HEK293 (cell line): ENCODE results near the gene BLM.

Experiments
- CTCF ChIA-PET: fragments of 350-600 bp; formaldehyde crosslinking; extraction: SDS; loops from one replicate; lab custom pipeline; 2021; ENCODE audit warnings: antibody characterized with exemption; lab: Yijun Ruan, JAX
- POLR2A ChIA-PET: fragments of 300-600 bp; formaldehyde crosslinking; extraction: SDS; loops from one replicate; lab custom pipeline; 2020; ENCODE audit warnings: antibody characterized with exemption, inconsistent platforms; lab: Yijun Ruan, JAX
- H3K27ac ChIP-seq: fragments of 200-500 bp; sonication (Bioruptor generic); 2 replicates; pipeline ENCODE4 v1.5.1; 2014; ENCODE audit warnings: low read depth, low read length, control low read depth, inconsistent platforms; ENCODE audit errors: extremely low read depth
- H3K36me3 ChIP-seq, 2 experiments: fragments of 200-500 bp in 1 of 2; sonication (Bioruptor generic) in 1 of 2; 1 replicate in 1 of 2; 2 replicates in 1 of 2; pipeline ENCODE4 v1.5.1; 2014 to 2017; ENCODE audit warnings: inconsistent platforms in 2 of 2, low read length in 2 of 2; ENCODE audit not compliant: control insufficient read depth in 2 of 2, insufficient read depth in 1 of 2
- H3K4me1 ChIP-seq: fragments of 200-500 bp; sonication (Bioruptor generic); 2 replicates; pipeline ENCODE4 v1.5.1; 2014; ENCODE audit warnings: mild to moderate bottlenecking, low read length, inconsistent platforms; ENCODE audit not compliant: control insufficient read depth, insufficient read depth
- H3K4me3 ChIP-seq: 2 replicates; pipeline ENCODE4 v1.5.1; 2011; ENCODE audit warnings: low read depth, mild to moderate bottlenecking, control low read depth, low read length, moderate library complexity
- H3K9me3 ChIP-seq: fragments of 200-500 bp; sonication (Bioruptor generic); 2 replicates; pipeline ENCODE4 v1.5.1; 2014; ENCODE audit warnings: low read depth, low read length, inconsistent platforms; ENCODE audit not compliant: control insufficient read depth, insufficient read depth
- BCL11A ChIP-seq: fragments of 450-650 bp; formaldehyde crosslinking; IDR thresholded peaks from 2 replicates; pipeline ENCODE4 v1.5.1; 2016; ENCODE audit warnings: low read depth, missing biosample characterization, missing genetic modification characterization
- GLI2 ChIP-seq: fragments of 450-650 bp; formaldehyde crosslinking; IDR thresholded peaks from 2 replicates; pipeline ENCODE4; 2017; ENCODE audit warnings: missing biosample characterization, missing genetic modification characterization, low read depth, borderline replicate concordance
- GLI4 ChIP-seq: fragments of 450-650 bp; formaldehyde crosslinking; IDR thresholded peaks from 2 replicates; pipeline ENCODE4 v1.5.1; 2016; ENCODE audit warnings: missing biosample characterization, missing genetic modification characterization
- KLF17 ChIP-seq: fragments of 450-650 bp; formaldehyde crosslinking; IDR thresholded peaks from 2 replicates; pipeline ENCODE4 v1.5.1; 2016; ENCODE audit warnings: missing biosample characterization, missing genetic modification characterization
- REPIN1 ChIP-seq: fragments of 450-650 bp; formaldehyde crosslinking; IDR thresholded peaks from 2 replicates; pipeline ENCODE4 v1.5.1; 2017; ENCODE audit warnings: missing biosample characterization, missing genetic modification characterization, low read depth
- ZBTB44 ChIP-seq: fragments of 450-650 bp; IDR thresholded peaks from 2 replicates; pipeline ENCODE4 v1.5.1; 2018; ENCODE audit warnings: missing biosample characterization, mild to moderate bottlenecking, missing genetic modification characterization
- ZBTB49 ChIP-seq: fragments of 450-650 bp; formaldehyde crosslinking; IDR thresholded peaks from 2 replicates; pipeline ENCODE4 v1.5.1; 2016; ENCODE audit warnings: missing biosample characterization, missing genetic modification characterization, low read depth
- ZFHX2 ChIP-seq: fragments of 450-650 bp; formaldehyde crosslinking; conservative IDR thresholded peaks from 2 replicates; pipeline ENCODE4 v1.5.1; 2016; ENCODE audit warnings: missing biosample characterization, missing genetic modification characterization
- ZFP37 ChIP-seq: fragments of 450-650 bp; formaldehyde crosslinking; IDR thresholded peaks from 2 replicates; pipeline ENCODE4 v1.5.1; 2016; ENCODE audit warnings: missing biosample characterization, missing genetic modification characterization
- ZIC2 ChIP-seq: fragments of 450-650 bp; formaldehyde crosslinking; IDR thresholded peaks from 2 replicates; pipeline ENCODE4 v1.5.1; 2016; ENCODE audit warnings: missing biosample characterization, missing genetic modification characterization
- ZNF10 ChIP-seq: fragments of 450-650 bp; formaldehyde crosslinking; IDR thresholded peaks from 2 replicates; pipeline ENCODE4 v1.5.1; 2017; ENCODE audit warnings: missing biosample characterization, missing genetic modification characterization
- ZNF18 ChIP-seq: fragments of 450-650 bp; formaldehyde crosslinking; IDR thresholded peaks from 2 replicates; pipeline ENCODE4 v1.5.1; 2016; ENCODE audit warnings: missing biosample characterization, missing genetic modification characterization
- ZNF211 ChIP-seq: fragments of 450-650 bp; formaldehyde crosslinking; IDR thresholded peaks from 2 replicates; pipeline ENCODE4 v1.5.1; 2016; ENCODE audit warnings: low read depth, missing biosample characterization, missing genetic modification characterization
- ZNF354C ChIP-seq: fragments of 450-650 bp; formaldehyde crosslinking; IDR thresholded peaks from 2 replicates; pipeline ENCODE4 v1.5.1; 2016; ENCODE audit warnings: missing biosample characterization, missing genetic modification characterization, low read depth, borderline replicate concordance
- ZNF423 ChIP-seq: fragments of 450-650 bp; formaldehyde crosslinking; IDR thresholded peaks from 2 replicates; pipeline ENCODE4 v1.5.1; 2016; ENCODE audit warnings: missing biosample characterization, missing genetic modification characterization
- ZNF426 ChIP-seq: fragments of 450-650 bp; formaldehyde crosslinking; IDR thresholded peaks from 2 replicates; pipeline ENCODE4 v1.5.1; 2017; ENCODE audit warnings: missing biosample characterization, missing genetic modification characterization, mild to moderate bottlenecking, inconsistent platforms, moderate library complexity
- ZNF510 ChIP-seq: fragments of 450-650 bp; formaldehyde crosslinking; IDR thresholded peaks from 2 replicates; pipeline ENCODE4 v1.5.1; 2018; ENCODE audit warnings: mild to moderate bottlenecking, missing genetic modification characterization, missing biosample characterization; ENCODE audit not compliant: insufficient replicate concordance
- ZNF544 ChIP-seq: fragments of 450-650 bp; formaldehyde crosslinking; IDR thresholded peaks from 2 replicates; pipeline ENCODE4 v1.5.0; 2017; ENCODE audit warnings: missing biosample characterization, missing genetic modification characterization
- ZNF555 ChIP-seq: fragments of 450-650 bp; formaldehyde crosslinking; conservative IDR thresholded peaks from 2 replicates; pipeline ENCODE4 v1.5.1; 2017; ENCODE audit warnings: missing biosample characterization, mild to moderate bottlenecking, missing genetic modification characterization, inconsistent platforms
- ZNF558 ChIP-seq: fragments of 450-650 bp; formaldehyde crosslinking; IDR thresholded peaks from 2 replicates; pipeline ENCODE4 v1.5.1; 2016; ENCODE audit warnings: missing biosample characterization, missing genetic modification characterization
- ZNF621 ChIP-seq: fragments of 450-650 bp; formaldehyde crosslinking; IDR thresholded peaks from 2 replicates; pipeline ENCODE4 v1.5.1; 2017; ENCODE audit warnings: missing biosample characterization, missing genetic modification characterization
- ZNF629 ChIP-seq: fragments of 450-650 bp; formaldehyde crosslinking; IDR thresholded peaks from 2 replicates; pipeline ENCODE4 v1.5.1; 2017; ENCODE audit warnings: missing biosample characterization, missing genetic modification characterization
- ZNF645 ChIP-seq: fragments of 450-650 bp; formaldehyde crosslinking; IDR thresholded peaks from 2 replicates; pipeline ENCODE4; 2016; ENCODE audit warnings: missing biosample characterization, missing genetic modification characterization
- ZNF654 ChIP-seq: fragments of 450-650 bp; formaldehyde crosslinking; IDR thresholded peaks from 2 replicates; pipeline ENCODE4 v1.5.1; 2016; ENCODE audit warnings: low read depth, missing biosample characterization, missing genetic modification characterization
- ZNF658 ChIP-seq: fragments of 450-650 bp; formaldehyde crosslinking; IDR thresholded peaks from 2 replicates; pipeline ENCODE4; 2016; ENCODE audit warnings: missing biosample characterization, missing genetic modification characterization
- ZNF768 ChIP-seq: fragments of 450-650 bp; formaldehyde crosslinking; IDR thresholded peaks from 2 replicates; pipeline ENCODE4 v1.5.1; 2018; ENCODE audit warnings: missing biosample characterization, mild to moderate bottlenecking, missing genetic modification characterization
- ZNF843 ChIP-seq: fragments of 450-650 bp; formaldehyde crosslinking; IDR thresholded peaks from 2 replicates; pipeline ENCODE4 v1.5.1; 2016; ENCODE audit warnings: missing biosample characterization, missing genetic modification characterization

The BLM gene

GRCh38 chr15:90697175-90697574 is 20.0 kb upstream of the BLM start:
- TF ChIP-seq ZNF843 (tag by site-specific recombination) (no peak), ZNF10 (tag by site-specific recombination) (no peak), ZFP37 (tag by site-specific recombination) (no peak), ZNF658 (tag by site-specific recombination) (no peak), REPIN1 (tag by site-specific recombination) (no peak), ZNF426 (no peak), KLF17 (tag by site-specific recombination) (no peak), GLI4 (tag by site-specific recombination) (no peak), ZNF354C (tag by site-specific recombination) (no peak), ZNF629 (no peak), GLI2 (tag by site-specific recombination) (no peak), ZNF558 (tag by site-specific recombination) (no peak), ZNF423 (no peak), ZNF510 (tag by site-specific recombination) (no peak), ZNF621 (tag by site-specific recombination) (no peak)
- POLR2A ChIA-PET: interaction anchor here (0.7 kb wide), 2 partner anchors 9 to 402 kb away, joined by 3 read pairs; no protein-coding TSS in a partner anchor
- CTCF ChIA-PET: interaction anchor here (0.8 kb wide), 2 partner anchors 9 to 189 kb away, joined by 3 to 4 read pairs; no protein-coding TSS in a partner anchor
- Histone ChIP-seq H3K4me1 (no peaks in the 10 kb centered on the region), H3K9me3 (no peaks in the 10 kb centered on the region), H3K36me3 (no peaks in the 10 kb centered on the region), H3K4me3 (no peak overlapping the region), H3K27ac (no peak overlapping the region)

- CTCF ChIA-PET: interaction anchor here (0.6 to 0.7 kb wide), 2 partner anchors 49 to 51 kb away, joined by 3 read pairs; no protein-coding TSS in a partner anchor
- Histone ChIP-seq H3K36me3 (no peaks in the 10 kb centered on the region; a peak in 1 of 3 replicates), H3K4me3 (no peak overlapping the region), H3K27ac (no peak overlapping the region), H3K9me3 (no peaks in the 10 kb centered on the region), H3K4me1 (no peaks in the 10 kb centered on the region)
- POLR2A ChIA-PET: interaction anchor here (0.7 kb wide), 1 partner anchor 17 kb away, joined by 3 read pairs; no protein-coding TSS in a partner anchor
- TF ChIP-seq ZNF768 (tag by site-specific recombination): no peak
- TF ChIP-seq ZNF629: no peak
- TF ChIP-seq ZFP37 (tag by site-specific recombination): no peak
- no peak for TF ChIP-seq ZNF654 (tag by site-specific recombination)
- TF ChIP-seq ZNF211 (tag by site-specific recombination): no peak
- TF ChIP-seq ZFHX2 (tag by site-specific recombination): no peak
- no peak for TF ChIP-seq ZNF18 (tag by site-specific recombination)
- no peak for TF ChIP-seq ZBTB49 (tag by site-specific recombination)
- TF ChIP-seq ZNF843 (tag by site-specific recombination): no peak
- TF ChIP-seq REPIN1 (tag by site-specific recombination): no peak
- TF ChIP-seq KLF17 (tag by site-specific recombination): no peak
- no peak for TF ChIP-seq ZBTB44 (tag by site-specific recombination)
- no peak for TF ChIP-seq ZIC2 (tag by site-specific recombination)
- TF ChIP-seq ZNF555 (tag by site-specific recombination): no peak
- TF ChIP-seq ZNF645: no peak
- TF ChIP-seq BCL11A (tag by site-specific recombination): no peak
- no peak for TF ChIP-seq ZNF544 (tag by site-specific recombination)
Measured at GRCh38 chr15:90698629-90699028, 18.5 kb upstream of the BLM start.
